GM21515 (cell line): Measurements from ENCODE around the gene SLC44A1.

ENCODE experiments used
- ATAC-seq: cut with Tn5 transposase; IDR thresholded peaks from one replicate; pipeline ENCODE4 v1.9.1; 2021; ENCODE audit not compliant: unreplicated experiment

The SLC44A1 gene

DNA sequence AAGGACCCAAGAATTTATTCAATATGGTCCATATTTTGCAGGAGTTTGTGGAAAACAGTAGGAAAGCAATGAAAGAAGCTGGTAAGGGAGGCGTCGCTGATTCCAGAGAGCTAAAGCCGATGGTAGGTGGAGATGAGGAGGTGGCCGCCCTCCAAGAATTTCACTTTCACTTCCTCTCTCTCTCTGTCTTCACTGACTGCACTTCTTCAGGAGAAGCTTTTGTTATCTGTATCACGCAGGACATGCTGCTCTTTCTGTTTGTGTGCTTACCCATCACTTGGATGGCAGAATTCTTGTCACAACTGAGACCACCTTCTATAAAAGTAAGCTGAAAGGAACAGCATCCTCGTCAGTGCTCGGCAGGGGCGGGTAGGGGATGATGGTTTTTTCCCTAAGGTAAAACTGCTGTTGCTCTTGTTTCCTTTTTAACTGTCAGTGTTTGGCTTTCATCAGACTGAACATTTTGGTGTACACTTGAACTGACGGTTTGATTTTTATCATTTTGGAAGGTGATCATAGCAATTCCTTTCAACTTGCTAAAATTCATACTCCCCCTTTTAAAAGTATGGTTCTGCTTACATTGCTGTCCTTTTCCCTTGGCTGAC, 141.0 kb downstream of the SLC44A1 start:
- ATAC-seq = peak; percentile 99

DNA sequence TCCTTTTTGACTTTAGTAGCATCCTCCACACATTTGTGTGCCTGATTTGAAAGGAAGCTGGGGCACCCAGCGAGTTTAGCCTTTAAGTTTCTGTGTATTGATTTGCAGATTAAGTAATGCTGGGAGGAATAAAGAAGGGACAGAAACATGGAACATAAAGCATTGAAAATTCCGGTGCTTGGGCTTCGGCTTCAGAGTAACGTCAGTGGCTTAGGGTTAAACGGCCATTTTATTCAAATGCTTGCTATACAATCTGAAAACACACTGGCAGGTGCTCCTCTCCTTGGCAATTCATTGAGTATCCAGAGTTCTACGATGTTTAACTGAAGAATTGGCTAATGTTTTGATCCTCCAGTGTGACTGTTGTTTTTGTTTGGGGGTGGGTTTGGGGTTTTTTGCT, 145.3 kb downstream of the SLC44A1 start:
- no peak for ATAC-seq

DNA sequence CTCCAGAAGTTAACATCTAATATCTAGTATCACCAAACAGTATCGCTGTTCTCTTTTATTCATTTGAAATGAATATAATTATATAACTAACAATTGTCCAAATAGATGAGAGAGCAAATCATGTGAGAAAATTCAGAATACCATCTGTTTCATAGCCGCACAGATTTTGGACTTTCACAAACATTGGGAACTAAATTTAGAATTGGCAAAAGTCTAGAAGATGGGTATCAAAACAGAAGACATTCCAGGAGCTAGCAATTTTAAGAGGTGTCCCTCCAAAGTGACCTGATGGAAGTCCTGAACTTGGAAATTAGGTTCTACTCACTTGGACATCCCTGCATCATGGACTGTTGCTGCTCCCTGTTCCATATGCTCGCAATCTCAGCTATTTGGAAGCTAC, 146.4 kb downstream of the SLC44A1 start:
- no peak for ATAC-seq

DNA sequence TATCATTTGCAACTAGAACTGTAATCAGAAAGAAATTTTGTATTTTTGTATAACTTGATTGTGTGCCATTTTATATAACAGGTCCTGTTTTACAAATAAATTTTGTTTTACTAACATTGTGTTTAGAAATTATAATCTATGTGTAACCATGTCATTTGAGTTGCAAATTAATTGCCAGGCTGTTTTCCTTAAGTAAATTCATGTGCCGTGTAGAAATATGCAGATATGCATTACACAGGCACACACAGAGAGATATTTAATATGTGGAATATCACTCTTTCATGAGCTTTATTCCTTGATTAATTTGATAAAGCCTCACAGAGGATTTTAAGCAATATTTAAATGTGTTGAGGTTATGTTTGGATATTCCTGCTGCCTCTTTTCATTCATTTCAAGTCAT, 146.8 kb downstream of the SLC44A1 start:
- ATAC-seq = no peak

GRCh38 chr9:105392531-105392930, 148.1 kb downstream of the SLC44A1 start:
- ATAC-seq = no peak

DNA sequence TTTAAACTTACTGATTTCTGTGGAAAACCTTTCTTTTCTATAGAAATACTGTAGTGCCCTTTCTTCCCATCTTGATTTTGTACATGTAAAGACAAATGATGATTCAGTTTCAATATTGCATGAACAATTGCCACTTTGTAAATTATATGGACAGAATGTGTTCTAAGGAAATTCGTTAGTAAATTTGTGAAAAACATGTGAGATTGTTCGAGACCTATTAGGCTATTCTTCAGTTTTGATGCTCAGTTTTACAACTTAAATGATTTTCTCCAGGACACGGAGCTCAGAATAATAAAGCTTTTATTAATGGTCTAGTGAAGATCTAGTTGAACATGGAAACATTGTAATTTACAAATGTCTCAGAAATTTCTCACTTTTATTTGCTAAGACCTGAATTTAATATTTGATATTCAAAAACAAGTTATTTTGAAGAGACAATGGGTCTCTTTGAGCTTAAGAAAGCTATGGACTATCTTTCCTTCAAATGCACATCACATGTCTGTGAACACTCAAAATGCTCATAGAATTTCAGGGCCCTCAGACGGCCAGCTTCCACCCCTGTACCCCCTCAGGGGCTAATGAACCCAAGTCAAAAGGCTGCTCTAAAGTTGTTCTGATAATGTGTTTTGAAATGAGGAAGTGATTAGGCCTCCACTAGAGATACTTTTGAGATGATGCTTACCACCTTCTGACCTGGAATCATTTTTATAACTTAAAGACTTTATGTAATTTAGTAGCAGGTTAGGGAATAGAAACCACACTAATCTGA, 149.3 kb downstream of the SLC44A1 start:
- no peak for ATAC-seq

- no peak for ATAC-seq
Observed at GRCh38 chr9:105396441-105396840, 152.0 kb downstream of the SLC44A1 start.

GRCh38 chr9:105396901-105397300, 152.4 kb downstream of the SLC44A1 start:
- ATAC-seq = no peak

DNA sequence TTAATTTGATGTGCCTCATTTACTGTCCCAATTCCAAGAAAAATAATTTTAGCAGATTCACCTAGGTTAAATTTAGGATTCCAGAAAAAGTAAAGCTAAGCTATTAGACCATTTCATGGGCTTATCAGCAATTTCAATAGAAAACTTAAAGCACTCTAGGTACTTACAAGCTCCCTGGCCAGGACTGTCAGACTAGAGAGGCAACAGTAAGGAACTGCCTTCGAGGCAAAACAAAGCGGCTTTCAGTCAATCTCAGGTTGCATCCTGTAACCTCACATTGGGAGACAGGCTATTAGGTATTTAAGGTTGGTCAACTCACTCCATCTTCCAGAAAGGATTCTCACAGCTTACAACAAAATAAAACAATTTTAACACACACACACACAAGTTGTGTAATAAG, 154.7 kb downstream of the SLC44A1 start:
- no peak for ATAC-seq

DNA sequence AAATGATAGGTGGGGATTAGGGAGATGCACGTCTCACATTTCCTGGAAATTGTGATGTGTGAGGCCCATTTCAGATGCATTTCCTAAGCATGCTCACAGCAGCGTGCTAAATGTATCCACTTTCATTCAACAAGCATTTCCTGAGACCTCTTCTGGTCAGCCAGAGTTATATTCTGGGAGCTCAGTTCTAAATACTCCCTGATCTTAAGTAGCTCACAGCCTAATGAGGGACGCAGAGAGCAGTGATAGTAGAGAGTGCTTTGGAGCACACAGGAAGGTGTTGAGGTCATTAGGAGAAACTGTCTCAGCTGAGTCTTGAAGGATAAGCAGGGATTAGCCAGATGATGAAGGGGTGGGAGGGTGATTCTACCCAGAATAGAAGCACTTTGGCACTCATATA, 157.2 kb downstream of the SLC44A1 start:
- ATAC-seq = no peak

DNA sequence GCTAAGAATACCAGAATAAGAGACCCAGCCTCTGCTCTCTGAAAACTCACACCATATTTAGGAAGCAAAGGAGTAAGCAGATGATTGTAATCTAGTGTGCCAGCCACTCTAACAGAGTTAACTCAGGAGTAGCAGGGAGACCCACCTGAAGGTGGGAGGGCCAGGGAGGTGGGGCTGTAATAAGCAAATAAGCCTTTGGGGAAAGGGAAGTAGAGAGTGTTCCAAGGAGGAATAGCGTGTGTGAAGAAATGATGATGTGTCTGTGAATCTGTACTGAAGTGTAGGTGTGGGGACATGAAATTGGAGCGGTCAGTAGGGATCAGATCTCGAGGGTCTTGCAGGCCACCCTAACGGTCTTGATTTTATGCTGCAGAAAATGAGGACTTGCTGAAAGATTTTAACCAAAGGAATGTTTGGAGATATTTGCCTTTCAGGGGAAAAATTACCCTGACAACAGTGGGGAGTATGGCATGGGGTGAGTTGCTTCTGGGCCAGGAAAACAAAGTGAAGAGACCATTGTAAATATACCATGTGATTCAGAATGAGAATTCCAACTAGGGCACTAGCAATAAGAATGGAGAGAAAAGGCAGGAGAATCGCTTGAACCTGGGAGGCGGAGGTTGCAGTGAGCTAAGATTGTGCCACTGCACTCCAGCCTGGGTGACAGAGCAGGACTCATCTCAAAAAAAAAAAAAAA, 159.2 kb downstream of the SLC44A1 start:
- no peak for ATAC-seq

GRCh38 chr9:105405514-105406131, 161.2 kb downstream of the SLC44A1 start:
- peak; percentile 87 for ATAC-seq

- no peak for ATAC-seq
Observed at GRCh38 chr9:105406369-105406768, 161.9 kb downstream of the SLC44A1 start.

DNA sequence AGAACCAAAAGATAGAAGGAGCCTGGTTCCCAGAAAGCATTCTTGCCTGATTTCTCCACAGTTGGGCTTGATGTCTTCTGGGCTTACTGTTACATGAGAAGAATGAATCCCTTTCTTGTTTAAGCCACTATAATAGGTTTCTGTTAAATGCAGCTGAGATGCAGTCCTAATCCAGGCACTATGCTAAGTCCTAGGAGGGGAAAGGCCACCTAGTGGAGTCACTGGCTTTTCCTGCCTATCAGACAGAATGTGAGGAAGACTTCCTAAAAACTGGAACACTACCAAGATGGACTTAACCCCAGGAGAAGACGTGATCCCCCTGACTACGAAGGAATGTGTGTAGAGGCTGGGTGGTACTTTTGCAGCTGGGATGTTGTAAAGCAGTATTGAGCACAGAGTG, 169.1 kb downstream of the SLC44A1 start:
- ATAC-seq = no peak

DNA sequence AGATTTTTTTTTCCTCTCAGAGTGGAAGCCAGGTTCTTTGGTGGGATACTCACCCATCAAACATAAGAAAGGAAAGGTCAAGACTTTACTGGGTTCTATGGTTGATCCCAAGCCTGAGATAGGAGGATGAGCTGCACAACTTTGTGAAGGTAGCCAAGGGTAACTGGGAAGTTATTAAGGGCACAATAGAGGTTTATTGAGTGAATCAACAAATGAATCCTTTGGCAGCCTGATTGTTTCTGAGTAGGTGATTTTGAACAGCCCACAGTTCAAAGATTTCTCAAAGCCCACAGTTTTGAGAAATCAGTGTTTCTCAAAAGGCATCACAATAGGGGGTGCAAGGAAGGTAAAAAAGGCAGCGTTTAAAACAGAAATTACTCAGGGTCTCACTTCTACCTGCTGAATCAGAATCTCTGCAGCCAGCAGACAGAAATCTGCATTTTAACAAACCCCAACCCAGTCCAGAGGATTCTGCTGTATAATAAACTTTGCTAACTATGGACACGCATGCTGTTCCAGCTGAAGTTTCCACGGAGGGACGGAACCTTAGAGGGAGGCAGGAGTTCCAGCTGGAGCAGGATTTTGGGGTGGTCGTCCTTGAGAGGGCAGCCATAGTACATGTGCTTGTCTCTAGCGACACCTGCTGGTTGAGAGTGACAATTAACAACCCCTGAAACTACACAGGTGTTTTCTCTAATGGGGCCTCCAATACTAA, 170.7 kb downstream of the SLC44A1 start:
- peak; percentile 68 for ATAC-seq

DNA sequence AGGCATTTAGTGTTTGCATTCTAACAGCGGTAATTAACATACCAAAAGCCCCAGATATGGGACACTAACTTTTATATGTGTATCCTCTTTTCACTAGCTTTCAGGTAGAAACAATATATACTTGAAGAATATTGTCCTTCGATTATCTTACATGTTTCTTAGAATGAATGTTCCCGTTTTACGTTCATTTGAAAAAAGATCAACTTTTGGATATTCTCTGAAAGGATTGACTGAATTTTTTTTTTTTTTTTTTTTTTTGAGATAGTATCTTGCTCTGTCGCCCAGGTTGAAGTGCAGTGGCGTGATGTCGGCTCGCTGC, 171.2 kb downstream of the SLC44A1 start:
- no peak for ATAC-seq

DNA sequence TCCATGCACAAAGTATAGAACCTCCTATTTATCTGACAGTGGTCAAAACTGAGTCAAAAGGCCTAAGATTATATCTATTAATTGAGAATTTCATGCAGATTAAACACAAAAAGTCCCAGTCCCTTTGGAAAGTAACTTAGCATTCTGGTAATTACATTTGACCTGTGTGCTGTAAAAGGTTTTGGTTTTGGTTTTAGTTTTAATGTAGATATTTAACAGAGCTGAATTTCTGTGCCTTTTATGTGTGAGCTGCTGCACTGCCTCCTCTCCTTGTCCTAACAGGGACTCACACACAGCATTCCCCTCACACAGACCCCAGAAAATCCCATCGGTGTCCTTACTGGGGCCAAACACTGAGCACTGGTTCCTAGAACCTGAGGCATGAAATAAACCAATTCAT, 172.4 kb downstream of the SLC44A1 start:
- ATAC-seq = peak; percentile 76

DNA sequence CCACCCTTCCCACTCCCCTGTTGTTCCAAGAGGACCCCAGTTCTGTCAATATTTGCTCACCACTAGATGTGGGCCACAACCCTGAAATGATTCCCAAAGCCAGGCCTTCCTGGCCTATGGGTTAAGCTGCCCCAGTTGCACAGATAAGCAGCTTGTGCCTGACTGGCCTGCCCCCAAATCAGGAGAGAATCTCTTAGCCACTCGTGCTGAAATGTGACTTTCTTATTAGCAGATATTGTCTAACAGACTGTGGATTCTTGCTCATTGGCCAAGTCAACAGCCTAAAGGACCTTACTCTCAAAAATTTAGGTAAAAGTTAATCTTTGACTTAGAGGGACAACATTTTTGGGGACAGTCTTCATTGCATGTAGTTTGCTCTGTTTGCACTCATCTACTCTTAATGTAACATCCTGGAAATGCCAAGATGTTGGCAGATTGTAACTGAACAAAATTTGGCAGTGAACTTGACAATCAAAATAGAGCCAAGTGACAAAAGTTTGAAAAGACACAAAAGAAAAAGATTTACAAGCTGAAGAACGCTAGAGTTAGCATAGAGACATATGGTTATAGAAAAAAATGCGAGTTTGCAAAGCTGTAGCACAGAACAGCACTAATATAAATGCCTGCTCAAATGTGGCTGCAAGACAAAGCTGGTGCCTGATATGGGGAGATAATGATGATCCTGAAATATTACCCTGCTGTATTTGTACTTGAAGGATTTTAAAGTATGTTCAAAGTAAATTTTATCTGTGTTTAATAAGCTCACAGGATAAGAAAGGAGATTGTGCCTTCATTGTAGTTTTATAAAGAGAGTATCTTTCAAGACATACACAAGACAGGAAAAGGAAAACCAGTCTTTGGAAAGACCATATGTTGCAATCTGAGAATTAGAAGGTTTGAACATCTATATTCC, 174.4 kb downstream of the SLC44A1 start:
- no peak for ATAC-seq

- no peak for ATAC-seq
Observed at GRCh38 chr9:105419816-105420597, 175.6 kb downstream of the SLC44A1 start.
